GM12878 (cell line): ENCODE measurements around the gene AFF1. TPM values are rescaled to one million over a fixed set of nuclear protein-coding genes. Genes with fewer than 3 reads are reported as not detected.

ENCODE experiments used
- ATAC-seq: fragments of 200-7000 bp; cut with Tn5 transposase; 3 replicates; pipeline ENCODE4 v1.9.1; 2020; ENCODE audit warnings: mild to moderate bottlenecking, moderate library complexity
- BruUV-seq: library from RNA; stranded (reverse); fragments of 400-500 nt; replicated peaks from 2 replicates; lab custom pipeline; 2021; lab: Mats Ljungman, UMichigan
- CTCF ChIA-PET: fragments of 300-600 bp; sonication (Branson Sonifier 250); formaldehyde crosslinking; extraction: SDS; loops from one replicate; lab custom pipeline; 2021; ENCODE audit warnings: inconsistent platforms; lab: Yijun Ruan, JAX
- POLR2A ChIA-PET: fragments of 350-600 bp; formaldehyde crosslinking; extraction: SDS; loops from one replicate; lab custom pipeline; 2021; ENCODE audit warnings: inconsistent platforms; lab: Charles Lee
- RAD21 ChIA-PET: fragments of 300-600 bp; sonication (Branson Sonifier 250); formaldehyde crosslinking; loops from one replicate; lab custom pipeline; 2023; ENCODE audit warnings: antibody characterized with exemption; ENCODE audit not compliant: unreplicated experiment; lab: Charles Lee
- SMC1A ChIA-PET: fragments of 300-600 bp; sonication (Branson Sonifier 250); formaldehyde crosslinking; loops from one replicate; lab custom pipeline; 2023; ENCODE audit not compliant: unreplicated experiment, uncharacterized antibody; lab: Charles Lee
- DNase-seq: peaks from one replicate; pipeline ENCODE4 v3.0.0-alpha.2; 2011; ENCODE audit warnings: low read depth, low spot score
- FAIRE-seq: peaks from 3 replicates; lab custom pipeline; 2011; peaks lifted over from hg19 to GRCh38; lab: Jason Lieb, UNC
- H2AFZ ChIP-seq: 2 replicates; pipeline ENCODE4 v1.6.0; 2011; ENCODE audit warnings: low read depth, low read length, control low read depth; ENCODE audit not compliant: control insufficient read depth
- H3K27ac ChIP-seq: 2 replicates; pipeline ENCODE4 v1.5.1; 2011; ENCODE audit warnings: control low read depth; ENCODE audit not compliant: control insufficient read depth, insufficient read depth
- H3K27me3 ChIP-seq, 2 experiments: replicated peaks in 1 of 2; 2 replicates each; pipeline versions ENCODE4 v1.6.0 to v1.6.1; 2011; ENCODE audit warnings: low read length in 1 of 2; ENCODE audit not compliant: control insufficient read depth in 2 of 2, insufficient read depth in 2 of 2
- H3K36me3 ChIP-seq, 2 experiments: 2 replicates each; pipeline ENCODE4 v1.5.1; 2011; ENCODE audit warnings: low read length in 1 of 2; ENCODE audit not compliant: control insufficient read depth in 2 of 2, insufficient read depth in 2 of 2
- H3K4me1 ChIP-seq: 2 replicates; pipeline ENCODE4 v1.6.1; 2011; ENCODE audit warnings: mild to moderate bottlenecking, low read length, moderate library complexity, mixed read lengths; ENCODE audit not compliant: control insufficient read depth, insufficient read depth
- H3K4me2 ChIP-seq: 2 replicates; pipeline ENCODE4 v1.6.0; 2011; ENCODE audit warnings: control low read depth; ENCODE audit not compliant: control insufficient read depth, insufficient read depth
- H3K4me3 ChIP-seq: fragments of 200-600 bp; sonication (generic); 2 replicates; pipeline ENCODE4 v1.5.1; 2016
- H3K79me2 ChIP-seq: 2 replicates; pipeline ENCODE4 v1.6.0; 2011; ENCODE audit warnings: low read length; ENCODE audit not compliant: control insufficient read depth, insufficient read depth
- H3K9ac ChIP-seq: 2 replicates; pipeline ENCODE4 v1.8.0; 2011; ENCODE audit warnings: low read length, control low read depth, mixed read lengths; ENCODE audit not compliant: control insufficient read depth, insufficient read depth
- H3K9me3 ChIP-seq: replicated peaks from 3 replicates; pipeline ENCODE4 v1.5.1; 2011; ENCODE audit warnings: mild to moderate bottlenecking, low read length; ENCODE audit not compliant: control insufficient read depth, insufficient read depth
- H4K20me1 ChIP-seq: 2 replicates; pipeline ENCODE4 v1.6.0; 2011; ENCODE audit not compliant: control insufficient read depth, insufficient read depth
- CHD2 ChIP-seq: IDR thresholded peaks from 2 replicates; pipeline ENCODE4 v1.6.1; 2011; ENCODE audit warnings: low read depth, low read length, improper control_type of control experiment, borderline replicate concordance
- FOXM1 ChIP-seq: IDR thresholded peaks from 2 replicates; pipeline ENCODE4 v1.6.1; 2012; ENCODE audit warnings: low read depth, mild to moderate bottlenecking, inconsistent platforms, low read length, moderate library complexity
- KDM1A ChIP-seq: fragments of 200-600 bp; sonication (generic); IDR thresholded peaks from 2 replicates; pipeline ENCODE4 v1.6.1; 2016; ENCODE audit warnings: borderline replicate concordance
- POLR2A ChIP-seq: IDR thresholded peaks from 2 replicates; pipeline ENCODE4 v1.6.1; 2011; ENCODE audit warnings: low read depth, mild to moderate bottlenecking, low read length
- SREBF1 ChIP-seq: IDR thresholded peaks from 2 replicates; pipeline ENCODE4 v1.6.1; 2012; ENCODE audit warnings: mild to moderate bottlenecking, low read length
- ZNF274 ChIP-seq: IDR thresholded peaks from one replicate; pipeline ENCODE4 v1.8.0; 2011; ENCODE audit not compliant: insufficient read length, insufficient read depth
- WGBS: methylation state at CpG from one replicate; pipeline ENCODE4 v1.1.6; 2016; ENCODE audit warnings: low lambda C conversion rate; ENCODE audit not compliant: insufficient replicate concordance, insufficient coverage; ENCODE audit errors: missing lambda C conversion rate; 5-methylcytosine and 5-hydroxymethylcytosine counted together
- in situ Hi-C: fragments of 300-500 bp; cut with MboI; formaldehyde crosslinking; loops from 9 replicates; pipeline ENCODE4 v1.14.3; 2018; ENCODE audit warnings: mixed read lengths
- intact Hi-C: fragments of 100-400 bp; cut with micrococcal nuclease; formaldehyde crosslinking; loops from one replicate; pipeline ENCODE4 v1.14.2; 2022; ENCODE audit not compliant: unreplicated experiment
- polyA plus RNA-seq, 11 experiments: library from polyadenylated mRNA; depleted of rRNA in 4 of 11; unstranded in 6 of 11; stranded (reverse) in 5 of 11; fragments of >200 nt; fragmentation: Nextera tagmentation in 4 of 11; fragmentation: Illumina TruSeq in 1 of 11; extraction: Ambion mirVana in 4 of 11; extraction: Trizol in 1 of 11; gene quantifications; 1 replicate in 1 of 11; 2 replicates in 10 of 11; pipeline versions ENCODE4 v1.2.1 to v1.2.3, GENCODE V29; 2011 to 2016; ENCODE audit warnings: inconsistent platforms in 2 of 11, missing spikeins in 2 of 11, low read depth in 1 of 11
- total RNA-seq, 4 experiments: library from RNA; depleted of rRNA in 3 of 4; stranded (reverse); fragments of >200 nt in 3 of 4; fragmentation: Illumina TruSeq in 1 of 4; extraction: Trizol in 1 of 4; gene quantifications; 2 replicates each; pipeline versions ENCODE4 v1.2.1 to v1.2.3, GENCODE V29; 2013 to 2021
- TF ChIP-seq, protein P1 (sequence below): fragments of 450-650 bp; IDR thresholded peaks from 2 replicates; pipeline ENCODE4 v1.6.1; 2017; ENCODE audit warnings: antibody characterized with exemption, mild to moderate bottlenecking, moderate library complexity
- TF ChIP-seq, protein P2 (sequence below): fragments of 450-650 bp; IDR thresholded peaks from 2 replicates; pipeline ENCODE4 v1.6.1; 2016; ENCODE audit warnings: mild to moderate bottlenecking

Gene AFF1
- total and polyA plus RNA-seq, 10 of the 15 experiments (the other 5 are each of a cell fraction or from before 2014, with no cell fraction given), result 3.5 to 56.1 (median 21.5) TPM

DNA sequence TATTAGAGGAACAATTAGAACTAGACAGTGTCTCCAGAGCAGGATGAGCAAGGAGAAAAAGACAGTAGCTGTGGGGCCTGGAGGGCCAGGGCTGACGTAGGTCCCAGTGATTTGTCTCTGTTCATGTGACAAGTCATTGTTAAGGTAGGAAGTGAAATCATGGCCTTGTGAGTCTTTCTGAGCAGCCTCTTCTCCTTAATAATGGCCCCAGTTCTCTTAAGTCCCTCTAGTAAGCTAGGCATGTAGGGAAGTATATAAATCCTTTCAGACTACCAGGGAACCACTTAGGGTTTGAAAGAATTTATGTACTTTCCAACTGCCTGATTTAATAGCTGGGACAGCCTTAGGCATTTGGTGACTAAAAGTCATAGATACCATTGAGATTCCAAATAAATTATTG lies 152.6 kb downstream of the AFF1 start (continued):
- TF ChIP-seq, protein P1, sequence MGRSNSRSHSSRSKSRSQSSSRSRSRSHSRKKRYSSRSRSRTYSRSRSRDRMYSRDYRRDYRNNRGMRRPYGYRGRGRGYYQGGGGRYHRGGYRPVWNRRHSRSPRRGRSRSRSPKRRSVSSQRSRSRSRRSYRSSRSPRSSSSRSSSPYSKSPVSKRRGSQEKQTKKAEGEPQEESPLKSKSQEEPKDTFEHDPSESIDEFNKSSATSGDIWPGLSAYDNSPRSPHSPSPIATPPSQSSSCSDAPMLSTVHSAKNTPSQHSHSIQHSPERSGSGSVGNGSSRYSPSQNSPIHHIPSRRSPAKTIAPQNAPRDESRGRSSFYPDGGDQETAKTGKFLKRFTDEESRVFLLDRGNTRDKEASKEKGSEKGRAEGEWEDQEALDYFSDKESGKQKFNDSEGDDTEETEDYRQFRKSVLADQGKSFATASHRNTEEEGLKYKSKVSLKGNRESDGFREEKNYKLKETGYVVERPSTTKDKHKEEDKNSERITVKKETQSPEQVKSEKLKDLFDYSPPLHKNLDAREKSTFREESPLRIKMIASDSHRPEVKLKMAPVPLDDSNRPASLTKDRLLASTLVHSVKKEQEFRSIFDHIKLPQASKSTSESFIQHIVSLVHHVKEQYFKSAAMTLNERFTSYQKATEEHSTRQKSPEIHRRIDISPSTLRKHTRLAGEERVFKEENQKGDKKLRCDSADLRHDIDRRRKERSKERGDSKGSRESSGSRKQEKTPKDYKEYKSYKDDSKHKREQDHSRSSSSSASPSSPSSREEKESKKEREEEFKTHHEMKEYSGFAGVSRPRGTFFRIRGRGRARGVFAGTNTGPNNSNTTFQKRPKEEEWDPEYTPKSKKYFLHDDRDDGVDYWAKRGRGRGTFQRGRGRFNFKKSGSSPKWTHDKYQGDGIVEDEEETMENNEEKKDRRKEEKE, result no peak
- TF ChIP-seq KDM1A, result no peak

DNA sequence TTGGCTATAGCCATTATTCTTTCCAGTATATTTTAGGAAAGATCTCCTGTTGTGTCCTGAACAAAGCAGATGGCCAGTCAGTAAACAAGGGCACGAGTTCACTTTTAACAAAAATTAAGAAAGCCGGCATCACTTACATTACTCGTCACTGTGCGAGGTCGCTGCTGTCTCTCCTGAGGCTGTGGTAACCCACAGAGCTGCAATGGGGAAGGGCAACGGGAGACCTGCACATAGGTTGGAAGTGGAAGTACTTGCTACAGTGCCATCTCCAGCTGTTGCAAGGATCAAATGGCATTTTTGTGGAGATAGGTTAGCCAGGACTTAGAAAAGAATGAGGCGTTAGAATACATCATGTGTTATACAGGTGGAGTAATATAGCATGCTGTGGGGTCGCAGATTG lies 153.4 kb downstream of the AFF1 start:
- Histone ChIP-seq H4K20me1 (no peaks in the 10 kb centered on the region), H3K9me3 (no peaks in the 10 kb centered on the region), H3K9ac (no peak overlapping the region), H3K36me3 (peaks cover 3 to 35% of the 10 kb centered on the region in 2 experiments), H3K4me2 (no peak overlapping the region), H3K4me3 (no peak overlapping the region), H3K79me2 (peaks cover 14% of the 10 kb centered on the region), H3K4me1 (peaks cover 9% of the 10 kb centered on the region), H2AFZ (no peak overlapping the region), H3K27ac (no peak overlapping the region), H3K27me3 (no peaks in the 10 kb centered on the region)
- ChIA-PET RAD21 (interaction anchor here (1.1 to 6.6 kb wide), 2 partner anchors 32 to 152 kb away, joined by 3 to 114 read pairs; partner anchors contain the start of gene AFF1), CTCF (interaction anchor here (1.0 to 7.8 kb wide), 5 partner anchors 8 to 166 kb away, joined by 3 to 293 read pairs (median 7); no protein-coding TSS in a partner anchor), POLR2A (interaction anchor here (1.2 kb wide), 1 partner anchor 34 kb away, joined by 3 read pairs; no protein-coding TSS in a partner anchor), SMC1A (interaction anchor here (0.8 to 6.9 kb wide), 11 partner anchors 9 to 166 kb away, joined by 3 to 267 read pairs (median 3); partner anchors contain the start of gene AFF1)
- no TSS peak for BruUV-seq
- in situ Hi-C loops (no loop called here), intact Hi-C loops (no loop called here)
- FAIRE-seq (no peak), DNase-seq (no peak), ATAC-seq (no peak)
- 91% methylated on average over 8 of the region's 8 CpGs for WGBS
- TF ChIP-seq ZNF274 (no peak), FOXM1 (no peak), CHD2 (no peak), POLR2A (no peak), SREBF1 (no peak)
- TF ChIP-seq, protein P1, result no peak
- TF ChIP-seq, protein P2, sequence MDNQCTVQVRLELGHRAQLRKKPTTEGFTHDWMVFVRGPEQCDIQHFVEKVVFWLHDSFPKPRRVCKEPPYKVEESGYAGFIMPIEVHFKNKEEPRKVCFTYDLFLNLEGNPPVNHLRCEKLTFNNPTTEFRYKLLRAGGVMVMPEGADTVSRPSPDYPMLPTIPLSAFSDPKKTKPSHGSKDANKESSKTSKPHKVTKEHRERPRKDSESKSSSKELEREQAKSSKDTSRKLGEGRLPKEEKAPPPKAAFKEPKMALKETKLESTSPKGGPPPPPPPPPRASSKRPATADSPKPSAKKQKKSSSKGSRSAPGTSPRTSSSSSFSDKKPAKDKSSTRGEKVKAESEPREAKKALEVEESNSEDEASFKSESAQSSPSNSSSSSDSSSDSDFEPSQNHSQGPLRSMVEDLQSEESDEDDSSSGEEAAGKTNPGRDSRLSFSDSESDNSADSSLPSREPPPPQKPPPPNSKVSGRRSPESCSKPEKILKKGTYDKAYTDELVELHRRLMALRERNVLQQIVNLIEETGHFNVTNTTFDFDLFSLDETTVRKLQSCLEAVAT, result no peak
